A549 (cell line): ENCODE results near the gene NUP188.

Source experiments
- SMC3 ChIP-seq: fragments of >200 bp; sonication (Bioruptor Twin); formaldehyde crosslinking; IDR thresholded peaks from 3 replicates; pipeline ENCODE4 v1.6.1; 2018; ENCODE audit warnings: inconsistent platforms
- TF ChIP-seq, protein P1 (sequence below): IDR thresholded peaks from 2 replicates; pipeline ENCODE4 v1.6.1; 2012
- TF ChIP-seq, protein P2 (sequence below): fragments of >200 bp; sonication (Bioruptor Twin); formaldehyde crosslinking; IDR thresholded peaks from 3 replicates; pipeline ENCODE4 v1.5.1; 2016

- TF ChIP-seq SMC3, result no peak
- TF ChIP-seq, protein P1, sequence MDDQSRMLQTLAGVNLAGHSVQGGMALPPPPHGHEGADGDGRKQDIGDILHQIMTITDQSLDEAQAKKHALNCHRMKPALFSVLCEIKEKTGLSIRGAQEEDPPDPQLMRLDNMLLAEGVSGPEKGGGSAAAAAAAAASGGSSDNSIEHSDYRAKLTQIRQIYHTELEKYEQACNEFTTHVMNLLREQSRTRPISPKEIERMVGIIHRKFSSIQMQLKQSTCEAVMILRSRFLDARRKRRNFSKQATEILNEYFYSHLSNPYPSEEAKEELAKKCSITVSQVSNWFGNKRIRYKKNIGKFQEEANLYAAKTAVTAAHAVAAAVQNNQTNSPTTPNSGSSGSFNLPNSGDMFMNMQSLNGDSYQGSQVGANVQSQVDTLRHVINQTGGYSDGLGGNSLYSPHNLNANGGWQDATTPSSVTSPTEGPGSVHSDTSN, result no peak
- TF ChIP-seq, protein P2, sequence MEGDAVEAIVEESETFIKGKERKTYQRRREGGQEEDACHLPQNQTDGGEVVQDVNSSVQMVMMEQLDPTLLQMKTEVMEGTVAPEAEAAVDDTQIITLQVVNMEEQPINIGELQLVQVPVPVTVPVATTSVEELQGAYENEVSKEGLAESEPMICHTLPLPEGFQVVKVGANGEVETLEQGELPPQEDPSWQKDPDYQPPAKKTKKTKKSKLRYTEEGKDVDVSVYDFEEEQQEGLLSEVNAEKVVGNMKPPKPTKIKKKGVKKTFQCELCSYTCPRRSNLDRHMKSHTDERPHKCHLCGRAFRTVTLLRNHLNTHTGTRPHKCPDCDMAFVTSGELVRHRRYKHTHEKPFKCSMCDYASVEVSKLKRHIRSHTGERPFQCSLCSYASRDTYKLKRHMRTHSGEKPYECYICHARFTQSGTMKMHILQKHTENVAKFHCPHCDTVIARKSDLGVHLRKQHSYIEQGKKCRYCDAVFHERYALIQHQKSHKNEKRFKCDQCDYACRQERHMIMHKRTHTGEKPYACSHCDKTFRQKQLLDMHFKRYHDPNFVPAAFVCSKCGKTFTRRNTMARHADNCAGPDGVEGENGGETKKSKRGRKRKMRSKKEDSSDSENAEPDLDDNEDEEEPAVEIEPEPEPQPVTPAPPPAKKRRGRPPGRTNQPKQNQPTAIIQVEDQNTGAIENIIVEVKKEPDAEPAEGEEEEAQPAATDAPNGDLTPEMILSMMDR, result no peak
These were observed 67.1 kb downstream of the NUP188 start for GRCh38 chr9:129014608-129015007.
